8988T (cell line): Measurements from ENCODE around the gene EPC2.

Experiments used
- DNase-seq: peaks from one replicate; pipeline ENCODE4 v3.0.0; 2011

EPC2 gene

DNA sequence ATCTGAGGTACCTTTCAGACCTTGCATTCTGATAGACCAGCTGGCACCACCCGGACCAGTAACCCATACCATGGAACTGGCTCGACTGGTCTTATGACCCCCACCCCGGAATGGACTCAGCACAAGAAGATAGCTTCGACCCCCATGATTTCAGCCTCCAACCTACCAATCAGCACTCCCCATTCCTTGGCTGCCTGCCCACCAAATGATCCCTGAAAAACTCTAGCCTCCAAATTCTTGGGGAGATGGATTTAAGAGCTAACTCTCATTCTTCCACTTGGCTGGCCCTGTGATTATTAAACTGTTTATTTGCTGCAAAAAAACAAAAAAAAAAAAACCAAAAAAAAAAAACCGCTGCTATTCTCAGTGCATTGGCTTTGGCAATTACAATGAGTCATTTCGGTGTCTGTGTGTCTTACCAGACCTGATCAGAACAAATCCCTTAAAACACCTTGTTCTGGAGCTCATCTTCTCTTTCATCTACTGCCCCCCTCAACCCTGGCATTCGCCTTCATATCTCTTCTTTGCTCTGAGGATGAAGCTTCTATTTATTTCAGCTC, 170.4 kb downstream of the EPC2 start:
- DNase-seq = no peak

GRCh38 chr2:148816176-148816575, 171.6 kb downstream of the EPC2 start:
- DNase-seq = no peak

- no peak for DNase-seq
Observed at GRCh38 chr2:148817210-148817708, 172.7 kb downstream of the EPC2 start.

GRCh38 chr2:148819019-148819585, 174.6 kb downstream of the EPC2 start:
- no peak for DNase-seq

DNA sequence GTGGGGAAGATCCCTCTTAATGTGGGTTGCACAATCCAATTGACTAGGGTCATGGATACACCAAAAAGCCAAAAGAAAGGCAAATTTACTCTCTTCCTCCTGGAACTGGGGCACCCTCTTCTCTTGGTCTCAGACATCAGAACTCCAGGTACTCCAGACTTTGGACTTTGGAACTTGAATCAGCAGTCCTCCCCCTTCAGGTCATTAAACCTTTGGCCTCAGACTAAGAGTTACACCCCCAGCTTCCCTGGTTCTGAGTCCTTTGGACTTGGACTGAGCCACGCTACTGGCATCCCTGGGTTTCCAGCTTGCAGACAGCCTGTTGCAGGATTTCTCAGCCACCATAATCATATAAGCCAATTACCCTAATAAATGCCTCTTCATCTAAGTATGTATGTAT, 179.6 kb downstream of the EPC2 start:
- DNase-seq = no peak

GRCh38 chr2:148826791-148827190, 182.2 kb downstream of the EPC2 start:
- no peak for DNase-seq

GRCh38 chr2:148828941-148829340, 184.4 kb downstream of the EPC2 start:
- DNase-seq = no peak

- DNase-seq = no peak
Observed at GRCh38 chr2:148829618-148830017, 185.1 kb downstream of the EPC2 start.

DNA sequence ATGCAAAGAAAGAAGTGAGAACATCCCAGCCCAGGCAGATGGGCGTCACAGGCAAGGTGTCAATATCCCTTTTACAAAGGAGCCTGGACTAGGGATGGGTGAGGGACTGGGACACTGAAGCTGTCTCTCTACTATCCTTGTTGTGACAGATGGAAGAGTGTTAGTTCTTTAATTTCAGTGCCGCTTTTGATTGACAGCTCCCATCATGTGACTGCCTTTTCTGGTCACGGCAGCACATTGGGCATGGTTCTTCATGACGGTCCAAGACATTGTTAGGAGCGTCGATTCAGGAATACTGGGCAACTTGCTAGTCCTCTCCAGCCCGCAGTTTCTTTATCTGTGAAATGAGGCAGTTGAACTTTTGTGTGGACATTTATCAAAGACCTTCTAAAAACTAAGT, 188.1 kb downstream of the EPC2 start:
- no peak for DNase-seq
